GM10266 (cell line): Measurements from ENCODE around the gene LFNG.

Experiments used
- DNase-seq: peaks from one replicate; pipeline ENCODE4 v3.0.0; 2012; ENCODE audit errors: extremely low spot score
- TF ChIP-seq, protein P1 (sequence below): IDR thresholded peaks from 2 replicates; pipeline ENCODE4 v1.5.1; 2012; ENCODE audit warnings: mild to moderate bottlenecking, low read depth; ENCODE audit not compliant: control insufficient read depth, insufficient read depth; ENCODE audit errors: missing control alignments

LFNG gene

DNA sequence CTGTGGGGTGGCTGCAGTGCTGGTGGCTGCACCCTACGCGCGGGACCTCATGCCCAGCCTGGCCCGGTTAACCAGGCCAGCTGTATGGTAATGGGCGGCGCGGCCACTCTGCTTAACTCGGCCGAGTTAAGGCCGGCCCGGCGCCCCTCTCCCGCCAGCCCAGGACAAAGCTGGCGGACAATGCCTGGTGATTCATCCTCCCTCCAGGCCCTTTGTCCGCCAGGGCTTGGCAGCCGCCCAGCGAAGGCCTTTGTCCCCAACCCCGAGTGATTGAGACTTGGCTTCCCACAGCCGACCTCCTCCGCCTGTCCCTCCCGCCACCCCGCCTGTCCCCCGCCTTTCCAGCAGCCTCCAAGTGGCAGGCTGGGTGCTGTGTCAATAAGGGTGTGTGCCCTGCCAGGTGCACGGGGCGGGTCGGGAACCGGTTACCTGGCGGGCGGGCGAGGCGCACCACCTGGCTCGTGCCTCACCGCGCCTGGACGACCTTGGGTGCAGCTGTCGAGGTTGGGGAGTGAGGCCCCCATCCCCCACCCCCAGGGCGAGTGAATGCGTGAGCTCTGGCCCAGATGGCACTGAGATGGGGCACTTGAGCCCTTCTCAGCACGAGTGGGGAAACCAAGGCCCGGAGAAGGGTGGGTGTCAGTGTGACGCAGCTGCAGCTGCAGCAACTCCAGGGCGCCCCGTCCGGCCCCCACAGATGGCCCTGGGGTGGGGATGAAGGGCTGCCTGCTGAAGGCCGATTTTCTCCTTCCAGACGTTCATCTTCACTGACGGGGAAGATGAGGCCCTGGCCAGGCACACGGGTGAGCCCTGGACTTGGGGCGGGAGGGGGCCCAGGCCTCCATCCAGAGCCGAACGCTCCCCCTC is 4.6 kb downstream of the LFNG start:
- TF ChIP-seq, protein P1, sequence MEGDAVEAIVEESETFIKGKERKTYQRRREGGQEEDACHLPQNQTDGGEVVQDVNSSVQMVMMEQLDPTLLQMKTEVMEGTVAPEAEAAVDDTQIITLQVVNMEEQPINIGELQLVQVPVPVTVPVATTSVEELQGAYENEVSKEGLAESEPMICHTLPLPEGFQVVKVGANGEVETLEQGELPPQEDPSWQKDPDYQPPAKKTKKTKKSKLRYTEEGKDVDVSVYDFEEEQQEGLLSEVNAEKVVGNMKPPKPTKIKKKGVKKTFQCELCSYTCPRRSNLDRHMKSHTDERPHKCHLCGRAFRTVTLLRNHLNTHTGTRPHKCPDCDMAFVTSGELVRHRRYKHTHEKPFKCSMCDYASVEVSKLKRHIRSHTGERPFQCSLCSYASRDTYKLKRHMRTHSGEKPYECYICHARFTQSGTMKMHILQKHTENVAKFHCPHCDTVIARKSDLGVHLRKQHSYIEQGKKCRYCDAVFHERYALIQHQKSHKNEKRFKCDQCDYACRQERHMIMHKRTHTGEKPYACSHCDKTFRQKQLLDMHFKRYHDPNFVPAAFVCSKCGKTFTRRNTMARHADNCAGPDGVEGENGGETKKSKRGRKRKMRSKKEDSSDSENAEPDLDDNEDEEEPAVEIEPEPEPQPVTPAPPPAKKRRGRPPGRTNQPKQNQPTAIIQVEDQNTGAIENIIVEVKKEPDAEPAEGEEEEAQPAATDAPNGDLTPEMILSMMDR = no peak
- DNase-seq = no peak

DNA sequence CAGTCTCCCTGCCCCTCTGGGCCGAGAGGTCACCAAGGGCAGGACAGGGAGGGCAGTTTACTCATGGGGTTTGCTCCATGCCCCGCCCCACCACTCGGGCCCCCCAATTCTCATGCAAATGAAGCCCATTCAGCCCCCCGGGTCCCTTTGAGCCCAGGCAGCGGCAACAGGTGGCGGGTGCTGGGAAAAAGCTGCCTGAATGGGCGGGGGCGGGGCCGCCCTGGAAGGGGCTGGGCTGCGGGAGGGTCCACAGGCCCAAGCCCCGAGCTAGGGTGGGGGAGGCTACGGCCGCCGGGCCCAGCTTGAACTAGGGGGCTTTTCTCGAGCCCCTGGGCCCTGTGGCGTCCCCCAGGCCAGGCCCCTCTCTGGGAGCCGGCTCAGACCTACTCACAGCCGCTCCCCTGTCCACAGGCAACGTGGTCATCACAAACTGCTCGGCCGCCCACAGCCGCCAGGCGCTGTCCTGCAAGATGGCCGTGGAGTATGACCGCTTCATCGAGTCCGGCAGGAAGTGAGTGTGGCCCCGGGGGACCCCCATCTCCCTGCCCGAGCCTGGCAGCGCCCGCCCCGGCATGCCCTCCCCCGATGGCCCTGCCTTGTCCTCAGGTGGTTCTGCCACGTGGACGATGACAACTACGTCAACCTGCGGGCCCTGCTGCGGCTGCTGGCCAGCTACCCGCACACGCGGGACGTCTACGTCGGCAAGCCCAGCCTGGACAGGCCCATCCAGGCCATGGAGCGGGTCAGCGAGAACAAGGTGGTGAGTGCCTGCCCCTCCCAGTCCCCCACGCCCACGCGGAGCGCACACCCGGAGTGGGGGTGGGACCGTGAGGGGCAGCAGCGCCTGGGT is 5.5 kb downstream of the LFNG start:
- TF ChIP-seq, protein P1 = no peak
- no peak for DNase-seq

DNA sequence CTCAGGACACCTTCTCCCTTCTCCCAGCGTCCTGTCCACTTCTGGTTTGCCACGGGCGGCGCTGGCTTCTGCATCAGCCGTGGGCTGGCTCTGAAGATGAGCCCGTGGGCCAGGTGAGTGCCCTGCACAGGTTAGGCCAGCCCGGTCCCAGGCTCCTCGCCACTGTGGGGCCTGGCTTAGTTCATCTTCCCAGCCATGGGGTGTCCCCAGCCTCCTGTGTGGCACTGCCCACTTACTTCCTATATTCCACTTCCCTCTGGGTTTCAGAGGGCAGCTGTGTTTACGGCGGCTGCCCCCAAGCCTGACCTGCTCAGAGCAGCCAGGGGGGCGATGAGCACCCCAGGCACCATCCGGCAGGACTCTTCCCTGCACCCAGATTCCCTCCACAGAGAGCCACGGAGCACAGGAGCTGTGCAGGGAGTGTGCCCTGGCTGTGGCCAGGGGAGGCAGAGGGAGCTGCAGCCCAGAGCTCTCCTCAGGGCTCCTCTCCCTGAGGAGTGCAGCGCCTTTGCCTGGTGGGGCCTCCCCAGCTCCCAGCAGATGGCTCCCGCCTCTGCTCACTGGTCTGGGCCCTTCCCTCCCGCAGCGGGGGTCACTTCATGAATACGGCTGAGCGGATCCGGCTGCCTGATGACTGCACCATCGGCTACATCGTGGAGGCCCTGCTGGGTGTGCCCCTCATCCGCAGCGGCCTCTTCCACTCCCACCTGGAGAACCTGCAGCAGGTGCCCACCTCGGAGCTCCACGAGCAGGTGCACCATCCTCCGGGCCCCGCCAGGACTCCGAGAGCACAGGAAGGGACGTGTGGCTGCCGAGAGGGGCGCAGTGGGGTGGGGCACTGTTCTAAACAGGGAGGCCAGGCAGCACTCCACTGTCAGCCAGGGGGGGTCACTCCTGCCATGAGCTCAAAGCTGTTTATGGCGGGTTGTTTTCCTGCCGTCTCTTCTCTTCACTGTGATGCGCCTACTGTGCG is 6.4 kb downstream of the LFNG start:
- TF ChIP-seq, protein P1 = no peak
- no peak for DNase-seq

DNA sequence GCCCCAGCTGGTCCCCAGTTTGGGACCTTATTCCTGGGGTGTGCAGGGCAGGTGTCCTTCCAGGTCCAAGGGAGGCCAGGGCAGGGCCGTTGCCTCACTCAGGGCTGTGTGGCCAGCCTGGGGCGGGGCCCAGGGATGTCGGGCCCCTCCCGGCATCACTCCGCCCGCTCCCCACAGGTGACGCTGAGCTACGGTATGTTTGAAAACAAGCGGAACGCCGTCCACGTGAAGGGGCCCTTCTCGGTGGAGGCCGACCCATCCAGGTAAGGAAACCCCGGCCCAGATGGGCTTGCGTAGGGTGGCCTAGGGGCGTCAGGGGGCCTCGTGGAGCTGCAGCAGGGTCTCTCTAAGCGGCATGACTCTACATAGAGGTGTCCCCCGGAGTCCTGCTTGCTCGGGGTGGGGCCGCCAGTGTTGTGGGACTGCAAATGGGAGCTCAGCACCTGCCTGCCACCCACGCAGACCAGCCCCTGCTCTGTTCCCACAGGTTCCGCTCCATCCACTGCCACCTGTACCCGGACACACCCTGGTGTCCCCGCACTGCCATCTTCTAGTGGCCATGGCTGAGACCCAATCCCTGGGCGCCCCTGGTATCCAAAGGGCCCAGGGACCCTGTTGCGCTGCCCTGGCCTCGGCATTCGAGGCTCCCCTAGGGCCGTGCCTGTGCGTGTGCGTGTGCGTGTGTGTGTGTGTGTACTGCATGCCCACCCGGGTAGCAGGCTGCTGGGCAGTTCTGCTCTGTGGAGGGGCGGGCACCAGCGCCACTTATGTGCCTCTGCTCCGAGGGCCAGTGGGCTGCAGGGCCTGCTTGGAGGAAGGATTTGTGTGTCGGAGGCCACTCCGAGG is 7.3 kb downstream of the LFNG start:
- no peak for DNase-seq
- TF ChIP-seq, protein P1 = no peak

DNA sequence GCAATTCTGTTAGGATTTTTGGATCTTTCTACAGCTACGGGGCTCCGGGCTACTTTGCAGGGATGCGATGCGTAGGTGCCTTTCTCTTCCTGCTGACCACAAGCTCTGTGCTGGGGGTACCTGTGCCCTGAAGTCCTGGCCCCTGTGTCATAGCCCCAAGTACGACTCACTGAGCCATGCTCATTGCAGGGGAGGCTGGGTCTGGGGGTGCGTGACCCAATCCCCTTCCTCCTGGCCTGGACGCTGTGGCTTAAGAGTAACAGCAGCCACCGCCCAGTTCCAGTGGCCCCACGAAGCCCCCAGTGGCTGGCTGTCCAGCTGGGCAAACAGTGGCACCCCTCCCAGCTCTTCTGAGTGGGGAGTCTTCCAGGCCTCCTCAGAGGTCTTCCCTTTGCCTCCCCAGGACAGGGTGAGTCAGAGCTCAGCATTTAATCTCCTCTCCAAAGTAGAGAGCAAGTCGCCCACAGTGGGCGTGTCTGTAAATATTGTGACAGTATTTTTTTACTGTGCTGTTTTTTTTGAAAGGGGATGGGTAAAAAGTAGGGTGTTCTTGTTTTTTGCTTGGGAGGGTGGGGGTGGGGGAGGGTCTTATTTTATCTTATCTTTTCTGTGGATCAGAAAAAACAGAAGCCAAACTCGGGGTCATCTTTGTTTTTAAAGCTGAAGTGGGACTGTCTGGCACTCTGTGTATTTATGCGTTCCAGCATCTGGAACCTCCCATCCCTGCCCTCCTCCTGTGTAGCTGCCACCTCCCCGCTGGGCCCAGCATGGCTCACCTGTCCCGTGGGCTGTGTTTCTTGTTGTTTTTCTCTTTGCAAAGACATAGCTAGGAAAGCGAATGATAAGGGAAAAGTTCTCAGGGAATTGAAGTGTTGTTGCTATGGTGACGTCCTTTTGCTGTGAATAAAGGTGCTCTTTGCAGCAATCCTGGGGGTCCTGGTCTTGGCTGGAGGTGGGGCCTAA is 8.2 kb downstream of the LFNG start:
- TF ChIP-seq, protein P1 = no peak
- DNase-seq = no peak
